ENCODE data around the gene IRAK3. TPM values are rescaled to one million over a fixed set of nuclear protein-coding genes. Genes with fewer than 3 reads are reported as not detected.

The IRAK3 gene
- total RNA-seq = 4.8 TPM
- long read RNA-seq, full-length matches to known transcripts = 2 of 2 reads
- long read RNA-seq, partial matches to known transcripts = 0 of 2 reads
- long read RNA-seq, other reads (novel, unspliced or antisense) = 0 of 2 reads

- intact Hi-C loops (cut with micrococcal nuclease) = no loop called here
Observed at GRCh38 chr12:66188584-66189485, at the start of gene IRAK3. TSS of gene IRAK3 (plus strand) at chr12:66189214. CDS start at chr12:66189300, 86 bp downstream.

GRCh38 chr12:66139328-66139727 lies 49.7 kb upstream of the IRAK3 start:
- H3K27me3 ChIP-seq (ENCODE audit: low read depth) = no peaks in the 10 kb centered on the region
- no peak for DNase-seq
- intact Hi-C loops (cut with micrococcal nuclease) = no loop called here
- H3K36me3 ChIP-seq = peaks cover 61% of the 10 kb centered on the region
- peaks cover 22% of the 10 kb centered on the region for H3K9me3 ChIP-seq (replicated peaks)
- no peak for TF ChIP-seq CTCF (IDR thresholded peaks at IDR 0.05; ENCODE audit: borderline replicate concordance)
- no peak overlapping the region for H3K4me3 ChIP-seq
- peak overlapping the region; percentile 68 for H3K27ac ChIP-seq (replicated peaks)
- peaks cover 35% of the 10 kb centered on the region for H3K4me1 ChIP-seq

More at GRCh38 chr12:66188584-66189485, at the start of gene IRAK3:
- no peaks in the 10 kb centered on the region for H3K36me3 ChIP-seq
- TF ChIP-seq CTCF (IDR thresholded peaks at IDR 0.05; ENCODE audit: borderline replicate concordance) = no peak
- DNase-seq = peak; percentile 91
- H3K9me3 ChIP-seq (replicated peaks) = no peaks in the 10 kb centered on the region
- peak within 1 kb of the TSS; percentile 96 for H3K27ac ChIP-seq (replicated peaks)
- peaks cover 20% of the 10 kb centered on the region for H3K27me3 ChIP-seq (ENCODE audit: low read depth)
- H3K4me3 ChIP-seq = peak within 1 kb of the TSS; percentile 71
- peaks cover 28% of the 10 kb centered on the region for H3K4me1 ChIP-seq

GRCh38 chr12:66140731-66141130 lies 48.3 kb upstream of the IRAK3 start:
- TF ChIP-seq CTCF (IDR thresholded peaks at IDR 0.05; ENCODE audit: borderline replicate concordance) = no peak
- peaks cover 22% of the 10 kb centered on the region for H3K9me3 ChIP-seq (replicated peaks)
- no peak overlapping the region for H3K4me3 ChIP-seq
- no peak for DNase-seq
- H3K4me1 ChIP-seq = peaks cover 50% of the 10 kb centered on the region
- no peak overlapping the region for H3K27ac ChIP-seq (replicated peaks)
- no peaks in the 10 kb centered on the region for H3K27me3 ChIP-seq (ENCODE audit: low read depth)
- H3K36me3 ChIP-seq = peaks cover 61% of the 10 kb centered on the region
- intact Hi-C loops (cut with micrococcal nuclease) = no loop called here

- peaks cover 55% of the 10 kb centered on the region for H3K4me1 ChIP-seq
- intact Hi-C loops (cut with micrococcal nuclease) = no loop called here
- peaks cover 22% of the 10 kb centered on the region for H3K9me3 ChIP-seq (replicated peaks)
- TF ChIP-seq CTCF (IDR thresholded peaks at IDR 0.05; ENCODE audit: borderline replicate concordance) = no peak
- H3K36me3 ChIP-seq = peaks cover 58% of the 10 kb centered on the region
- no peak for DNase-seq
- H3K27ac ChIP-seq (replicated peaks) = no peak overlapping the region
- no peak overlapping the region for H3K4me3 ChIP-seq
- H3K27me3 ChIP-seq (ENCODE audit: low read depth) = no peaks in the 10 kb centered on the region
Observed at GRCh38 chr12:66141299-66141698, 47.7 kb upstream of the IRAK3 start.

GRCh38 chr12:66142826-66143225 lies 46.2 kb upstream of the IRAK3 start:
- intact Hi-C loops (cut with micrococcal nuclease) = no loop called here
- peak overlapping the region; percentile 39 for H3K27ac ChIP-seq (replicated peaks)

More at GRCh38 chr12:66142826-66143225, 46.2 kb upstream of the IRAK3 start:
- Histone ChIP-seq H3K27me3 (ENCODE audit: low read depth) (no peaks in the 10 kb centered on the region), H3K4me3 (no peak overlapping the region), H3K9me3 (replicated peaks) (peaks cover 22% of the 10 kb centered on the region), H3K36me3 (peaks cover 53% of the 10 kb centered on the region), H3K4me1 (peaks cover 55% of the 10 kb centered on the region)
- no peak for DNase-seq
- no peak for TF ChIP-seq CTCF (IDR thresholded peaks at IDR 0.05; ENCODE audit: borderline replicate concordance)
